GM18499 (cell line): ENCODE measurements around the gene H1-8.

ENCODE experiments used
- ATAC-seq: cut with Tn5 transposase; IDR thresholded peaks from one replicate; pipeline ENCODE4 v1.9.1; 2021; ENCODE audit warnings: moderate number of reproducible peaks; ENCODE audit not compliant: insufficient read depth, unreplicated experiment

Gene H1-8

GRCh38 chr3:129586746-129587430, 43.9 kb downstream of the H1-8 start:
- no peak for ATAC-seq

GRCh38 chr3:129587566-129588210, 44.7 kb downstream of the H1-8 start:
- no peak for ATAC-seq

DNA sequence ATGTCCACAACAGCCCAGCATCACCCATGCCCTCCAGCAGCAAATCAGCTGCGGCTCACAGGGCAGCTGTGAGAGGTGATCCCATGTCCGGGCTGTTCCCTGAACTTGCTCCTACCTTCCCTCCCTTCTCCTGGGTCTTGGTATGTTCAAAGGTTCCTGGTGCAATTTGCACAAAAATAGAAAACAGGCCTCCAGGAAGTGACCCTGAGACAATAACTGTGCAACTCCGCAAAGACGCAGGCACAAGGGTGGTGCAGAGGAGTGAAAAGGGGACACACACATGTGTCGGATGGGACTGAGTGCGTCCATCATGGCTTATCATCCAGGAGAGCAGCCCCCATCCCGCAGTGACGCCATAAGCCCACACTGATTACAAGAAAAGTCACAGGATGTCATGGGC, 47.2 kb downstream of the H1-8 start:
- no peak for ATAC-seq

GRCh38 chr3:129591932-129592331, 49.0 kb downstream of the H1-8 start:
- no peak for ATAC-seq

- ATAC-seq: no peak
These were observed 49.6 kb downstream of the H1-8 start for GRCh38 chr3:129592381-129593131.

DNA sequence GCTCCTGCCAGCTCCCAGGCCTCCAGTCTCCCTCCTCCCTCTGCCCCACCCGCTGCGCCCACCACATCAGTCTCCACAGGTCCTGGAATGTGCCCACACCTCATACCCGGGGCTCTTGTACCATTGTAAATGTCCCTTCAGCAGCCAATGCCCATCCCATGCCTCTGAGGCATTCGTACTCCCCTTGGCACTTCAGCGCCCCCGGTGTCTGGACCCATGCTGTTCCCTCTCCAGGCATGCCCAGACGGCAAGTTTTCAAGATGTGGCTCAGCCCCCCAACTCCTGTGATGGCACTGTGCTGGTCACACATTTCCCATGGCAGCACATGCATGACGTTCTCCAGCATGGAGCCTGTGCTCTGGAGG, 50.2 kb downstream of the H1-8 start:
- ATAC-seq: no peak

GRCh38 chr3:129593595-129594339, 50.8 kb downstream of the H1-8 start:
- ATAC-seq: no peak

- ATAC-seq: no peak
These were observed 51.4 kb downstream of the H1-8 start for GRCh38 chr3:129594409-129594808.

GRCh38 chr3:129594907-129595390, 52.0 kb downstream of the H1-8 start:
- ATAC-seq: no peak

DNA sequence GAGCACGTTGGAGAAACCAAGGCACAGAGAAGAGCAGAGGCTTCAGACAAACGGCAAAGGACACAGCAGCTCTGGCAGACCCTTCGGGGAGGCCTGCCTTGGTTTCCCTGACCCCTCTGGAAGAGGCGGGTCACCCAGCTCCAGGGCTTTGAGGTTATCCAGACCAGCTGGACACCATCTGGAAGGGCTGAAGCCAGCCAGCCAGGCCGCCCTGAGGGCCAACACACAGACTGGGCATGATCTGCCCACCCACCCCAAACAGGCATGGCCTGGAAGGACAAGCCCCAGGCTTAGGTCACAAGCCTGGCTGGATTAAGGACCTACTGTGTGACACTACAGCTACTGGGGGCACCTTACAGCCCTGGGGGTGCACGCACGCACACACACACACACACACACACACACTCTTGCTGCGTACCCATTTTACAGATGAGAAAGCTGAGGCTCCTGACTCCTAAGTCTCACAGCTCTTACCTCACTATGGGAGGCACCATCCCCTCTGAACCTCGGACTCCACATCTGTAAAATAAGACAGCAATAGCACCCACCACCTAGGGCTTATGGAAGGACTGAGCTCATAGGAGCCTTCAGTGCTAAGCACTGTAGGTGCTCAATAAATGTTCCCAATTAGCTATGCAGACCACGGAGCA, 52.7 kb downstream of the H1-8 start:
- ATAC-seq: no peak

DNA sequence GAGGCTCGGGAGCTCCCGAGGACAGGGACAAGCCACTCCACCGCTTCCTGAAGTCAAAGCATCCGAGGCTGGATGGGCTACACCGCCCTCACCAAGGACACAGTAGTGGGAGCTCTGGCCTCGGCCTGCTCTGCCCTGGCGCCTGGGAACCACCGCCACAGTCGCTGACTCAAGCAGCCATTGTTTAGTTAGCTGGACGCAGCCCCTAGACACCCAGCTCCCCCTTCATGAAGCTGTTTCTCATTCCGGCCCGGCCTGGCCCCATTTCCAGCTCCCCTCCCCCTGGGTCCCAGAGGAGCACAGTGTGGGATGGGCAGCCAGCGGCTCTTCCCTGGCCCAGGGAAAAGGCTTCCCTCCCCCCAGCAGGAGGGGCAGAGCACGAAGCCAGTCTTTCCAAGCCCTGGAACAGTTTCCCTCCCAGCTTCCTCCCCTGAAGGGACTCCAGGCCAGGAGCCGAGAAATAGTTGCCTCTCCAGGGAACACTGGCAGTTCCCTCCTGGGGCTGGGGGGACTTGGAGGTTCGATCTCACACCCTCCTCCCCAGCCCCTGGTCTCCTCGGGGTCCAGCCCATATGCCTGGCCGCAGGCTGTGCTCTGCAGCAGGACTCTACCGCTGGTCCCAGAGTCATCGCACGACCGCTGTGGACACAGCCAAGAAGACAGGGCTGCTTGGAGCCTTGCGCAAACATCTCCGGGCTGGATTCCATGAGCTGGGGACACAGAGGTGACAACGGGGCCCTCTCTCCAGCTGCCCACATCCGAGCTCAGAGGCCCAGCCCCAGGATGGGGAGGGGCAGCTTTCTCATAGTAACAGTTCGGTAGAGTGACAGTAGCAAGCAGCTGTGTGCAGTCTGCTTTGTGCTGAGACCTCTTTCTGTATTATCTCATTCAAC, 53.5 kb downstream of the H1-8 start:
- no peak for ATAC-seq

- ATAC-seq: no peak
These were observed 54.4 kb downstream of the H1-8 start for GRCh38 chr3:129597087-129597999.

DNA sequence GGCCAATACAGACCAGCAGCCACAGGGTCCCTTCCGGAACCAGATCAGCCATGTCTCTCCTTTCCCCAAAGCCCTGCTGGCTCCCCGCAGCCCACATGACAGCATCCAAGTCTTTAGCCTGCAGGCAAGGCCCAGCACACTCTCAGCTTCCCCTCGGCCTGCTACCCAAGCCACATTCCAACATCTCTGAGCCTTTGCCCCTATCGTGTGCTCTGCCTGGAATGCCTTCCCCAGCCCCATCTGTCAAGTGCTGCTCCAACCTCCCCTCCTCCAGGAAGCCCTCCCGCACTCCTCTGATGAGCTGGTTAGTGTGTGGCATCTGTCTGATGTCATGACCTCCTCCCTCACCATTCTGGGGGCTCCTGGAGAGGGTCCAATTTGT, 55.0 kb downstream of the H1-8 start:
- ATAC-seq: no peak

DNA sequence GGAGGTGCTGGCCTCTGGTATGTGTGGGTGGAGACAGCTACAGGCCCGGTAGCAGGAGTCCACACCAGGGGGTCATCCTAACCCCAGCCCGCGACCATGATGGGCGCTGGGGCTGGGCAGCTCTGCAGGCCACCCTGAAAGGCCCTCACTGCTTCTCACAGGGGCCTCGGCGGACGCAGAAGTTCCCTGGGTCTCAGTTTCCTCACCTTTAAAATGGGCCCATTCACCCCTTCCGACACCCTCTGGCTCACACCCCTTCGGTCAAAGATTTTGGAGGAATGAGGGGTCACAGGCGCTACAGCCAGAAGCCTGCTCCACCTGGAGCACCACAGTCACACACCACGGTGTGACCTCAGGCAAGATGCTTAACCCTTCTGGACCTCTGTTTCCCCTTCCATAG, 55.5 kb downstream of the H1-8 start:
- ATAC-seq: no peak

DNA sequence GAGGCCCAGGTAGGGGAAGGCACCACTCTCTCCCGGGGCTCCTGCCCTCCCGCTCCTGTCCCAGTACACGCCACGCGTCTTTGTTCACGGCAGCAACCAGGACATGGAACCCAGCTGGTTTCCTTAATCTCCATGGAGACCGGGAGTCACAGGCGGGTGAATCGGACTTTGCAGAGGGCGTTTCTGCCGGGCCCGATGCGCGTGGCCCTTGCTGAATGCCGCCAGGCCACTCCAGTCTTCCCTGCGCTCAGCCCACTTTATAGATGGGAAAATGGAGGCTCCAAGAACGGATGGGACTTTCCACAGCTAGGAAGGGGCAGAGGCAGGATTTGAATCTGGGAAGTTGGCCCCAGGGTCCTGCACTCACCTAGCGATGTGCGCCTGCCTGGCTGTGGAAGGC, 56.1 kb downstream of the H1-8 start:
- no peak for ATAC-seq

DNA sequence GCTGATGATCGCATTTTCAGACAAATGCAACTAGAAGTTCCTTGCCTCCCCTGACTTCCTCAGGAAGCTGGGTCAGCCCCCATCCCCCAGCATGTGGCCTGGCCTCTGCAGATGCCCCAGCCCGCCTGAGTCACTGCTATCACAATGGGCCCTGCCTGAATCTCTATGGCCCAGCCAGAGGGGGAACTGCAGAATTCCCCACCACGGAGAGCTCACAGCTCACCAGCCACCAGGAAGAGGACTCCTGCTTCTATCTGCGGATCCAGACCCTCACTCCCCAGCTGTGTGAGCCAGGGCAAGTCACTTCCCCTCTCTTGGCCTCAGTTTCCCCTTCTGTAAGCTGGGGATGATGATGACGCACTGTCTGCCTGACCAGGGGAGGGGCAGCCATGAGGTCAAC, 56.6 kb downstream of the H1-8 start:
- no peak for ATAC-seq

- no peak for ATAC-seq
These were observed 57.4 kb downstream of the H1-8 start for GRCh38 chr3:129600348-129600747.
